K562 (cell line): ENCODE data around the gene SLC10A1. TPM values are rescaled to one million over a fixed set of nuclear protein-coding genes. Genes with fewer than 3 reads are reported as not detected.

ENCODE experiments used
- ARID1B ChIP-seq: fragments of 450-650 bp; IDR thresholded peaks from 2 replicates; pipeline ENCODE4 v1.6.1; 2016; ENCODE audit warnings: antibody characterized with exemption, mild to moderate bottlenecking, inconsistent platforms
- CBFB ChIP-seq: sonication (generic); formaldehyde crosslinking; IDR thresholded peaks from 2 replicates; pipeline ENCODE4 v1.4.0; 2020; ENCODE audit warnings: mild to moderate bottlenecking, missing genetic modification reagents
- CEBPB ChIP-seq: fragments of 450-650 bp; IDR thresholded peaks from 2 replicates; pipeline ENCODE4 v1.6.1; 2016; ENCODE audit warnings: missing genetic modification characterization, missing compliant biosample characterization
- E2F4 ChIP-seq: sonication (generic); formaldehyde crosslinking; IDR thresholded peaks from 2 replicates; pipeline ENCODE4 v1.8.0; 2022; ENCODE audit warnings: mild to moderate bottlenecking, low read depth, missing genetic modification reagents
- E2F5 ChIP-seq: sonication (generic); formaldehyde crosslinking; IDR thresholded peaks from 2 replicates; pipeline ENCODE4 v1.8.0; 2022; ENCODE audit warnings: mild to moderate bottlenecking, missing genetic modification reagents
- EGR1 ChIP-seq: fragments of 450-650 bp; conservative IDR thresholded peaks from 2 replicates; pipeline ENCODE4 v1.6.1; 2017; ENCODE audit warnings: mild to moderate bottlenecking
- FOXK1 ChIP-seq: sonication (generic); formaldehyde crosslinking; IDR thresholded peaks from 2 replicates; pipeline ENCODE4 v1.8.0; 2022; ENCODE audit warnings: missing genetic modification reagents, mild to moderate bottlenecking, borderline replicate concordance
- HDAC3 ChIP-seq: fragments of 450-650 bp; IDR thresholded peaks from 2 replicates; pipeline ENCODE4 v1.6.1; 2018; ENCODE audit warnings: borderline replicate concordance, mild to moderate bottlenecking, moderate library complexity; ENCODE audit not compliant: partially characterized antibody
- HNRNPLL ChIP-seq: fragments of 200-400 bp; formaldehyde crosslinking; IDR thresholded peaks from 2 replicates; pipeline ENCODE4 v1.6.1; 2017; ENCODE audit warnings: low read length, low read depth, mild to moderate bottlenecking; ENCODE audit not compliant: poor library complexity, severe bottlenecking
- KHSRP ChIP-seq: fragments of 450-650 bp; IDR thresholded peaks from 2 replicates; pipeline ENCODE4 v1.6.1; 2017
- NUFIP1 ChIP-seq: fragments of 450-650 bp; IDR thresholded peaks from 2 replicates; pipeline ENCODE4 v1.6.1; 2018; ENCODE audit not compliant: partially characterized antibody
- PHF8 ChIP-seq: fragments of 200-600 bp; sonication (generic); IDR thresholded peaks from 2 replicates; pipeline ENCODE4 v1.6.1; 2012; ENCODE audit warnings: mixed run types, mild to moderate bottlenecking, inconsistent platforms, low read length, moderate library complexity, borderline replicate concordance
- POLR2A ChIP-seq: fragments of 450-650 bp; conservative IDR thresholded peaks from 2 replicates; pipeline ENCODE4 v1.6.1; 2016
- RB1 ChIP-seq: fragments of 450-650 bp; IDR thresholded peaks from 2 replicates; pipeline ENCODE4 v1.6.1; 2017; ENCODE audit warnings: low read depth, mild to moderate bottlenecking
- RBM25 ChIP-seq: fragments of 200-400 bp; formaldehyde crosslinking; IDR thresholded peaks from 2 replicates; pipeline ENCODE4 v1.6.1; 2018; ENCODE audit warnings: low read length, low read depth, moderate library complexity; ENCODE audit not compliant: severe bottlenecking
- SMAD1 ChIP-seq: fragments of 150-350 bp; IDR thresholded peaks from 2 replicates; pipeline ENCODE4 v1.6.1; 2014; ENCODE audit warnings: low read length, low read depth; ENCODE audit not compliant: partially characterized antibody
- TAF9B ChIP-seq: fragments of 450-650 bp; IDR thresholded peaks from 2 replicates; pipeline ENCODE4 v1.6.1; 2018; ENCODE audit warnings: mild to moderate bottlenecking; ENCODE audit not compliant: partially characterized antibody
- THAP12 ChIP-seq: fragments of 250-450 bp; sonication (Bioruptor Pico); IDR thresholded peaks from 2 replicates; pipeline ENCODE4 v1.9.0; 2021; ENCODE audit warnings: mild to moderate bottlenecking, inconsistent platforms
- YY1 ChIP-seq, 3 experiments: IDR thresholded peaks; 2 replicates each; pipeline ENCODE4 v1.6.1; 2011; ENCODE audit warnings: low read length in 2 of 3, mild to moderate bottlenecking in 2 of 3, moderate library complexity in 2 of 3, borderline replicate concordance in 1 of 3, control low read depth in 1 of 3, low read depth in 1 of 3; ENCODE audit not compliant: insufficient read depth in 3 of 3, insufficient replicate concordance in 2 of 3, control insufficient read depth in 1 of 3, insufficient read length in 1 of 3; ENCODE audit errors: extremely low read depth in 1 of 3
- ZNF282 ChIP-seq: sonication (generic); formaldehyde crosslinking; IDR thresholded peaks from 2 replicates; pipeline ENCODE4 v1.8.1; 2023; ENCODE audit warnings: missing genetic modification reagents
- polyA plus RNA-seq, 8 experiments: library from polyadenylated mRNA; depleted of rRNA in 4 of 8; stranded (reverse) in 5 of 8; unstranded in 3 of 8; fragments of >200 nt; fragmentation: Nextera tagmentation in 2 of 8; fragmentation: Illumina TruSeq in 1 of 8; extraction: Ambion mirVana in 2 of 8; extraction: Trizol in 1 of 8; gene quantifications; 2 replicates each; pipeline versions ENCODE4 v1.2.1 to v1.2.3, GENCODE V29; 2011 to 2014; ENCODE audit warnings: inconsistent platforms in 1 of 8, missing spikeins in 1 of 8
- total RNA-seq, 7 experiments: library from RNA; depleted of rRNA in 6 of 7; stranded (reverse); fragments of >200 nt in 6 of 7; fragmentation: Illumina TruSeq in 2 of 7; extraction: Trizol in 2 of 7; gene quantifications; 2 replicates each; pipeline versions ENCODE4 v1.2.1 to v1.2.3, GENCODE V29; 2011 to 2021; ENCODE audit warnings: low replicate concordance in 1 of 7
- TF ChIP-seq, protein P1 (sequence below): sonication (generic); formaldehyde crosslinking; IDR thresholded peaks from 2 replicates; pipeline ENCODE4 v1.8.0; 2022; ENCODE audit warnings: mild to moderate bottlenecking, missing genetic modification reagents
- TF ChIP-seq, protein P2 (sequence below): sonication (generic); formaldehyde crosslinking; IDR thresholded peaks from 2 replicates; pipeline ENCODE4 v1.8.0; 2023; ENCODE audit warnings: mild to moderate bottlenecking, missing genetic modification reagents

The SLC10A1 gene
- total and polyA plus RNA-seq, 9 of the 15 experiments (the other 6 are each of a cell fraction or from before 2014, with no cell fraction given) = not detected

DNA sequence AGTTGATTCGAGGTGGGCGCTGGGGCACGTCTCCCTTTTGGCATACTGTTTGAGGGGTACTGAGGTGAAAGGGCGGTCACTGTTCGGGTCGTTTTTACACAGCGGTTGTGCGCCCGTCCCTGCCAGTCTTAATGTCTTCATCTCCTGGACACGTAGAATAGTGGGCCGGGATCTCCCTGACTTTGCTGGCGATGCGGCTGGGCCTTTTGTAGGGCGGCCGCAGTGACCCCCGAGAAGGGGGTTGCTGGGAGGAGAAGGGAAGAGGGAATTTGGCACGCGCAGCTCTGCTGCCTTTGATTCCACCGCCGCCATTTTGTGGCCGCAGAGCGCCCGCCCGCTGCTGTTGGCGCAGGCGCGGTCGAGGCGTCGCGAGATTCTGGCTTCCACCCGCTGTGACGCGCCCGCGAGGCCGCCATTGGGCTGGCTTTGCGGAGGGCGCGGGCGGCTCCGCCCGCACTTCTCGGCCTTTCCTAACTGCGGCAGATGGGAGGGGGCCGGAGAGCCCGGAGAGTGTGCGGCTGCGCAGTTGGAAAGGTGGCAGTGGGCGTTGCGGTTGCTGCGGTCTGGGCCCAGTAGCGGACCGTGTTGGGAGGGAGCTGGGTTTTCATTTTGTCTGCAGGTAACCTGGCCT, 29.6 kb downstream of the SLC10A1 start (continued):
- 0 out of 2 replicates have a peak, but pooled peaks have one; percentile 16 for TF ChIP-seq THAP12 (CRISPR knock-in tag)
- 0 out of 2 replicates have a peak, but pooled peaks have one; percentile 74 for TF ChIP-seq FOXK1
- peak; percentile 32 for TF ChIP-seq PHF8
- no peak for TF ChIP-seq NUFIP1
- TF ChIP-seq ZNF282 = 0 out of 2 replicates have a peak, but pooled peaks have one; percentile 52
- peak; percentile 56 for TF ChIP-seq SMAD1
- no peak for TF ChIP-seq ARID1B
- no peak for TF ChIP-seq HDAC3
- TF ChIP-seq CBFB (CRISPR knock-in tag) = no peak; the same call in 1 of the 2 replicates
- 0 out of 2 replicates have a peak, but pooled peaks have one; percentile 16 for TF ChIP-seq E2F4 (CRISPR knock-in tag)
- TF ChIP-seq E2F5 (CRISPR knock-in tag) = peak; percentile 61; the same call in 1 of the 2 replicates
- peak; percentile 82 for TF ChIP-seq RBM25
- peak; percentile 74 for TF ChIP-seq RB1
- TF ChIP-seq, protein P1, sequence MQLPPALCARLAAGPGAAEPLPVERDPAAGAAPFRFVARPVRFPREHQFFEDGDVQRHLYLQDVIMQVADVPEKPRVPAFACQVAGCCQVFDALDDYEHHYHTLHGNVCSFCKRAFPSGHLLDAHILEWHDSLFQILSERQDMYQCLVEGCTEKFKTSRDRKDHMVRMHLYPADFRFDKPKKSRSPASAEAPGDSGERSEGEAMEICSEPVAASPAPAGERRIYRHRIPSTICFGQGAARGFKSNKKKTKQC (CRISPR knock-in tag) = peak; percentile 11; the same call in 1 of the 2 replicates
- TF ChIP-seq YY1 (IDR thresholded peaks at IDR 0.05; ENCODE audit: borderline replicate concordance in 1 of 3, control insufficient read depth in 1 of 3, extremely low read depth in 1 of 3, insufficient read depth in 3 of 3, insufficient read length in 1 of 3, insufficient replicate concordance in 2 of 3, low read depth in 1 of 3, low read length in 2 of 3) = peak; percentile 92 to 98 (median 97)
- TF ChIP-seq KHSRP = no peak
- peak; percentile 86 for TF ChIP-seq POLR2A
- TF ChIP-seq, protein P2, sequence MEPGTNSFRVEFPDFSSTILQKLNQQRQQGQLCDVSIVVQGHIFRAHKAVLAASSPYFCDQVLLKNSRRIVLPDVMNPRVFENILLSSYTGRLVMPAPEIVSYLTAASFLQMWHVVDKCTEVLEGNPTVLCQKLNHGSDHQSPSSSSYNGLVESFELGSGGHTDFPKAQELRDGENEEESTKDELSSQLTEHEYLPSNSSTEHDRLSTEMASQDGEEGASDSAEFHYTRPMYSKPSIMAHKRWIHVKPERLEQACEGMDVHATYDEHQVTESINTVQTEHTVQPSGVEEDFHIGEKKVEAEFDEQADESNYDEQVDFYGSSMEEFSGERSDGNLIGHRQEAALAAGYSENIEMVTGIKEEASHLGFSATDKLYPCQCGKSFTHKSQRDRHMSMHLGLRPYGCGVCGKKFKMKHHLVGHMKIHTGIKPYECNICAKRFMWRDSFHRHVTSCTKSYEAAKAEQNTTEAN (CRISPR knock-in tag) = no peak; the same call in 1 of the 2 replicates
- TF ChIP-seq EGR1 = peak; percentile 80
- TF ChIP-seq CEBPB = no peak; the same call in 1 of the 2 replicates
- TF ChIP-seq HNRNPLL = peak; percentile 37
- TF ChIP-seq TAF9B = peak; percentile 50
